SJCRH30 (cell line): ENCODE measurements around the gene POLR2J. TPM values are rescaled to one million over a fixed set of nuclear protein-coding genes. Genes with fewer than 3 reads are reported as not detected.
"Not testable (repeated sequence)": the region's sequence is repeated elsewhere in the genome, so short reads cannot be mapped to it uniquely, and the experiment has no call there.

ENCODE experiments used
- DNase-seq, 2 experiments: peaks; one replicate each; pipeline ENCODE4 v3.0.0-alpha.2; 2015 to 2020
- H3K27ac ChIP-seq: fragments of 250-450 bp; sonication (Bioruptor Pico); 2 replicates; pipeline ENCODE4 v1.5.1; 2020; ENCODE audit warnings: mild to moderate bottlenecking, moderate library complexity
- H3K27me3 ChIP-seq: fragments of 250-450 bp; sonication (Bioruptor Pico); 2 replicates; pipeline ENCODE4 v1.5.1; 2020; ENCODE audit warnings: mild to moderate bottlenecking, moderate library complexity
- H3K36me3 ChIP-seq: fragments of 250-450 bp; sonication (Bioruptor Pico); 2 replicates; pipeline ENCODE4 v1.5.1; 2020; ENCODE audit warnings: mild to moderate bottlenecking, moderate library complexity
- H3K4me1 ChIP-seq: fragments of 250-450 bp; sonication (Bioruptor Pico); 2 replicates; pipeline ENCODE4 v1.5.1; 2020; ENCODE audit warnings: mild to moderate bottlenecking, moderate library complexity
- H3K4me3 ChIP-seq: fragments of 250-450 bp; sonication (Bioruptor Pico); 2 replicates; pipeline ENCODE4 v1.5.1; 2020; ENCODE audit warnings: mild to moderate bottlenecking, moderate library complexity
- H3K9me3 ChIP-seq: fragments of 250-450 bp; sonication (Bioruptor Pico); replicated peaks from 2 replicates; pipeline ENCODE4 v1.5.1; 2020; ENCODE audit warnings: mild to moderate bottlenecking, moderate library complexity
- total RNA-seq: library from RNA; depleted of rRNA; stranded (reverse); fragments of >200 nt; shearing (Covaris generic); gene quantifications from 2 replicates; pipeline ENCODE4 v1.2.3, GENCODE V29; 2014

The POLR2J gene
- total RNA-seq, 1 experiment from 2014 or later = 70.1 TPM

GRCh38 chr7:102460467-102460866 lies 18.3 kb downstream of the POLR2J start:
- H3K36me3 ChIP-seq = peaks cover 17% of the 10 kb centered on the region
- no peaks in the 10 kb centered on the region for H3K4me1 ChIP-seq
- no peaks in the 10 kb centered on the region for H3K27me3 ChIP-seq
- no peak for DNase-seq
- no peak overlapping the region for H3K27ac ChIP-seq
- H3K9me3 ChIP-seq = no peaks in the 10 kb centered on the region
- no peak overlapping the region for H3K4me3 ChIP-seq

GRCh38 chr7:102459221-102459844 lies 19.4 kb downstream of the POLR2J start:
- Histone ChIP-seq H3K36me3 (peaks cover 17% of the 10 kb centered on the region), H3K4me1 (no peaks in the 10 kb centered on the region), H3K27ac (no peak overlapping the region), H3K9me3 (no peaks in the 10 kb centered on the region), H3K27me3 (no peaks in the 10 kb centered on the region), H3K4me3 (no peak overlapping the region)
- no peak for DNase-seq

- Histone ChIP-seq H3K27ac (no peak overlapping the region), H3K4me3 (no peak overlapping the region), H3K9me3 (no peaks in the 10 kb centered on the region), H3K27me3 (no peaks in the 10 kb centered on the region), H3K36me3 (peaks cover 17% of the 10 kb centered on the region), H3K4me1 (no peaks in the 10 kb centered on the region)
- no peak for DNase-seq
Measured at GRCh38 chr7:102457352-102457924, 21.3 kb downstream of the POLR2J start.

- Histone ChIP-seq H3K27me3 (no peaks in the 10 kb centered on the region), H3K36me3 (peaks cover 17% of the 10 kb centered on the region), H3K9me3 (no peaks in the 10 kb centered on the region), H3K27ac (no peak overlapping the region), H3K4me1 (peaks cover under 1% of the 10 kb centered on the region; the same call in 1 of the 2 replicates), H3K4me3 (no peak overlapping the region)
- DNase-seq = no peak
Measured at GRCh38 chr7:102456327-102456726, 22.4 kb downstream of the POLR2J start.

- H3K4me1 ChIP-seq = peaks cover 3% of the 10 kb centered on the region; the same call in 1 of the 2 replicates
- no peak overlapping the region for H3K27ac ChIP-seq
- H3K36me3 ChIP-seq = peaks cover 17% of the 10 kb centered on the region
- H3K9me3 ChIP-seq = no peaks in the 10 kb centered on the region
- no peaks in the 10 kb centered on the region for H3K27me3 ChIP-seq
- DNase-seq = no peak
- no peak overlapping the region for H3K4me3 ChIP-seq
Measured at GRCh38 chr7:102455596-102455995, 23.1 kb downstream of the POLR2J start.

- not testable (repeated sequence) for H3K9me3 ChIP-seq, H3K4me3 ChIP-seq, H3K27ac ChIP-seq, H3K27me3 ChIP-seq, H3K4me1 ChIP-seq, DNase-seq
- H3K36me3 ChIP-seq = peaks cover 17% of the 10 kb centered on the region
Measured at GRCh38 chr7:102454932-102455331, 23.8 kb downstream of the POLR2J start.

GRCh38 chr7:102454468-102454867 lies 24.3 kb downstream of the POLR2J start:
- Histone ChIP-seq H3K4me3 (no peak overlapping the region), H3K27me3 (no peaks in the 10 kb centered on the region), H3K36me3 (peaks cover 17% of the 10 kb centered on the region), H3K9me3 (no peaks in the 10 kb centered on the region), H3K27ac (no peak overlapping the region), H3K4me1 (peaks cover 3% of the 10 kb centered on the region; the same call in 1 of the 2 replicates)
- no peak for DNase-seq

- Histone ChIP-seq H3K4me1 (peaks cover 3% of the 10 kb centered on the region; the same call in 1 of the 2 replicates), H3K4me3 (no peak overlapping the region), H3K9me3 (no peaks in the 10 kb centered on the region), H3K27me3 (no peaks in the 10 kb centered on the region), H3K36me3 (peaks cover 17% of the 10 kb centered on the region), H3K27ac (no peak overlapping the region)
- no peak for DNase-seq
Measured at GRCh38 chr7:102453319-102453718, 25.4 kb downstream of the POLR2J start.

GRCh38 chr7:102452451-102452850 lies 26.3 kb downstream of the POLR2J start:
- H3K27ac ChIP-seq = no peak overlapping the region
- DNase-seq = no peak
- no peak overlapping the region for H3K4me3 ChIP-seq
- H3K36me3 ChIP-seq = peaks cover 11% of the 10 kb centered on the region
- peaks cover 3% of the 10 kb centered on the region; the same call in 1 of the 2 replicates for H3K4me1 ChIP-seq
- no peaks in the 10 kb centered on the region for H3K9me3 ChIP-seq
- H3K27me3 ChIP-seq = no peaks in the 10 kb centered on the region

- H3K4me3 ChIP-seq = peak overlapping the region; percentile 35
- peaks cover 4% of the 10 kb centered on the region; the same call in 1 of the 2 replicates for H3K36me3 ChIP-seq
- peak overlapping the region; percentile 16; the same call in 1 of the 2 replicates for H3K27ac ChIP-seq
- no peaks in the 10 kb centered on the region for H3K27me3 ChIP-seq
- DNase-seq = peak; percentile 85 to 87
- H3K9me3 ChIP-seq = no peaks in the 10 kb centered on the region
- H3K4me1 ChIP-seq = peaks cover 3% of the 10 kb centered on the region; the same call in 1 of the 2 replicates
Measured at GRCh38 chr7:102451371-102452054, 27.2 kb downstream of the POLR2J start.

- H3K27me3 ChIP-seq = no peaks in the 10 kb centered on the region
- H3K27ac ChIP-seq = no peak overlapping the region
- no peak for DNase-seq
- no peaks in the 10 kb centered on the region for H3K36me3 ChIP-seq
- H3K4me3 ChIP-seq = no peak overlapping the region
- no peaks in the 10 kb centered on the region for H3K9me3 ChIP-seq
- H3K4me1 ChIP-seq = peaks cover 3% of the 10 kb centered on the region; the same call in 1 of the 2 replicates
Measured at GRCh38 chr7:102450242-102450641, 28.5 kb downstream of the POLR2J start.

- no peak for DNase-seq
- no peaks in the 10 kb centered on the region for H3K36me3 ChIP-seq
- no peaks in the 10 kb centered on the region for H3K9me3 ChIP-seq
- peaks cover 3% of the 10 kb centered on the region; the same call in 1 of the 2 replicates for H3K4me1 ChIP-seq
- no peak overlapping the region for H3K4me3 ChIP-seq
- H3K27ac ChIP-seq = no peak overlapping the region
- no peaks in the 10 kb centered on the region for H3K27me3 ChIP-seq
Measured at GRCh38 chr7:102449136-102449535, 29.6 kb downstream of the POLR2J start.

- peaks cover 3% of the 10 kb centered on the region; the same call in 1 of the 2 replicates for H3K4me1 ChIP-seq
- H3K36me3 ChIP-seq = no peaks in the 10 kb centered on the region
- no peaks in the 10 kb centered on the region for H3K27me3 ChIP-seq
- no peaks in the 10 kb centered on the region for H3K9me3 ChIP-seq
- H3K4me3 ChIP-seq = no peak overlapping the region
- no peak overlapping the region for H3K27ac ChIP-seq
- DNase-seq = no peak
Measured at GRCh38 chr7:102447311-102447710, 31.4 kb downstream of the POLR2J start.

GRCh38 chr7:102446387-102447156 lies 32.1 kb downstream of the POLR2J start:
- Histone ChIP-seq H3K36me3 (peaks cover 4% of the 10 kb centered on the region; the same call in 1 of the 2 replicates), H3K27ac (no peak overlapping the region), H3K4me1 (peaks cover 3% of the 10 kb centered on the region; the same call in 1 of the 2 replicates), H3K4me3 (no peak overlapping the region), H3K27me3 (no peaks in the 10 kb centered on the region), H3K9me3 (no peaks in the 10 kb centered on the region)
- DNase-seq = no peak
